Limb (tissue), 2 donors: ENCODE measurements around the gene TBC1D16.
"Not testable (repeated sequence)": the region's sequence is repeated elsewhere in the genome, so short reads cannot be mapped to it uniquely, and the experiment has no call there.

Experiments used
- DNase-seq, 2 donors: peaks; one replicate each; pipeline ENCODE4 v3.0.0-alpha.2; 2016; ENCODE audit errors: extremely low spot score in 2 of 2

TBC1D16 gene

DNA sequence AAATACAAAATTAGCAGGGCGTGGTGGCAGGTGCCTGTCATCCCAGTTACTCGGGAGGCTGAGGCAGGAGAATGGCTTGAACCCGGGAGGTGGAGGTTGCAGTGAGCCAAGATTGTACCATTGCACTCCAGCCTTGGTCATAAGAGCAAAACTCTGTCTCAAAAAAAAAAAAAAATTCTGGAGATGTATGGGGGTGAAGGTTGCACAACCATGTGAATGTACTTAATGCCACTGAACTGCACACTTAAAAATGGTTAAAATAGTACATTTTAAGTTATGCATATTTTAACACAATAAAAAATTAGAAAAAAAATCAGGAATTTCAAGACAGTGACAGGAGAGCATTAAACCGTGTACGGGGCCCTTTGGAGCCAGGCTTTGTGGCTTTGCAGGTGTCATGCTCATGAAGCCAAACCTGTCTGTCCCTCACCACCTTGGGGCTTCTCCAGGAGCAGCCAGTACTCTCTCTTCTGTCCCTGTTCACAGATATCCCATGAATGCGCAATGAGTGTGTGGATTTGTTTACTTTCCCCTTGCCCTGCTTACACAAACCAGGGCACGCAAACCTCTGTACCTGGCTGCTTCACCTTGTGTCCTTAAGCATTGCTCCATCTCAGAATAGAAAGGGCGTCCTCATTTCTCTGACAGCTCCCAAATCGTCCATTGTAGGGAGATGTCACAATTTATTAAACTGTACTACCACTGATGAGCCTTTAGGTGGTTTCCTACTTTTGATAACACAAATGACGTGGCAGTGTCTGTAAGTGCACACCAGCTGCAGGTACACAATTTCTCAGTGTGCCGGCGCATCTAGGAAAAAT is 138.2 kb downstream of the TBC1D16 start:
- DNase-seq, result no peak

DNA sequence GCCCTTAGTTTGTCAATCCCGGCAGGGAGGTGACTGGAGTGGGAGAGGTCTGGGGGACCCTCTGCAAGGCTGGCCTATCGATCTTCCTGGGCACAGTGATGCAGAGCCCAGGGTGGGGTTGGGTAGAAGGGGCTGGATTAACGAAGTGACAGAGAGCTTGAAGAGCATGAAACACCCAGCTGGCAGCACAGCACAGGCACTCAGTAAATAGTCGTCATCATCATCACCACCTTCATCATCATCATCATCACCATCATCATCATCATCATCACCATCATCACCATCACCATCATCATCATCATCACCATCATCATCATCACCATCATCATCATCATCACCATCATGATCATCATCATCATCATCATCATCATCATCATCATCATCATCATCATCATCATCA is 142.2 kb downstream of the TBC1D16 start:
- not testable (repeated sequence) for DNase-seq

DNA sequence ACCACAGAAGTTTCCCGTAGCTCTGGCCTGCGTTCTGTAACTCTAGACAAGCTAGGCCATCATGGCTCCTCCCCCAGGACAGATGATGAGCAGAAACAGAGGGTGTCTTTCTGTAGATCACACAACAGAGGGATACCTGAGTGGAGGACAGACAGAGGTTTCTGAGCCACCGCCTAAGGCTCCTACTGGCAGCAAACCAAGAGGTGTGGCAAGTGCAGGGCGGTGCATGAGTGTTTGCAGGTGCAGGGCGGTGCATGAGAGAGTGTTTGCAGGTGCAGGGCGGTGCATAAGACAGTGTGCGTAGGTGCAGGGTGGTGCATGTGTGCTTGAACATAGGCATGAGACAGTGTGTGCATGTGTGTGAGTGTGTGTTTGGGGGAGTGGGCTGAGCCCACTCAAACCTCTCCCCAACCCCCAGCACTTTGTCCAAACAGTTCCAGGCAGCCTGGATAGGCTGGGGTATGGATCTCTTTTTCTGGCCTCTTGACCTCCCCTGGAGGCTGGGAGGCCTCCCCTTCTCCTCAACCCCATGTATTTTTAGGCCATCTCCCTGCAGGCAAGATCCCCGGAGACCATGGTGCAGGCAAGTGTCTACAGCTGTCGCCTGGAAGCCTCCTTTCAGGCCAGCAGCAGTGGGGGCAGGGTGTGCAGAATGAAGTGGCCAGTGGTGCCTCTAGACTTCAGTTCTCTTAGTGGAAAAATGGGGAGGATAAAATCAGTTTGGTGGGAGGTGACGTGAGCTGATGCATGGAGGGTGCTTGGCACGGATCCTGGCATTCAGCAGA is 143.0 kb downstream of the TBC1D16 start:
- DNase-seq, result no peak

DNA sequence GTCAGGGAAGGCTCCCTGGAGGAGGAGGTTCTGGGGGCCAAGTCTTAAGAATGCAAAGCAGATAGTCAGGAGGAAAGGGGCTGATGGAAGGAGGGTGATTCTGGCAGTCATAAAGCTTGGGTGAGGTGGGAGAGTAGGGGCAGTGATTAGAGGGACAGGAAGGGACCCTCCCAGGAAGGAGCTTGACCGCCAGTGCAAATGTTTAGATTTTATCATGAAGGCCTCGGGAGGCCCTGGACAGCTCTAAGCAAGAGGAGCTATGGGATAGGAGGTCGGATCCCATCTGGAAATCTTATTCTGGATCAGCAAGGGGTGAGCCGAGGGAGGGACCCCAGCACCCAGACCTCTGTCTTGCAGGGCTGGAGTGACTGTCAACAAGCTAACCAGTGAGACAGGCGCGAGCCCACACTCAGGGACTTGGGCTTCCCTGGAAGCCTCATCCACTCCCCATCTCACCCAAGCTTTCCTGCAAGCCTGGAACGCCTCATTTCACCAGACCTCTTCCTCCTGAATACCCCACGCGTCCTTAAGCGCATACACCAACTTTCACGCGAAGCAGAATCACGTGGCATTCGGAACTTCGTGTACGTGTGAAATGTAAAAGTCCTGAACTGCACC is 144.4 kb downstream of the TBC1D16 start:
- no peak for DNase-seq

DNA sequence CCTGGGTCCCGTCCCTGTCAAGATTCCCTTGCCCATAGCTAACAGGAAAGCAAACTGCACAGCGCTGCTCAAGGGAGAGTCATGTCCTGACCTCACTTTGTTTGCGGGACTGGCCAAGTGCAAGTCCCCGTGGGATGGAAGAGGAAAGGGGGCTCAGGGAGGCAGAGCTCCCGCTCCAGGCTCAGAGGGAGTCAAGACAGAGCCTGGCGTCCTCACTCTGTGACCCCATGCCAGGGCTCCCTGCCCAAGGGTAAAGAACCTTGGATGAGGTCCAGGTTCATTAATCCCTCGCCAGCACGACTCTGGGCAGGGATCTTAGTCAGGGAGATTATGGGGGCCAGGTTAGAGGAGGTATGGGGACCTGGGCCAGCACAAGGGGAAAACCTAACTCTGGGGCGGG is 145.0 kb downstream of the TBC1D16 start:
- DNase-seq, result no peak

DNA sequence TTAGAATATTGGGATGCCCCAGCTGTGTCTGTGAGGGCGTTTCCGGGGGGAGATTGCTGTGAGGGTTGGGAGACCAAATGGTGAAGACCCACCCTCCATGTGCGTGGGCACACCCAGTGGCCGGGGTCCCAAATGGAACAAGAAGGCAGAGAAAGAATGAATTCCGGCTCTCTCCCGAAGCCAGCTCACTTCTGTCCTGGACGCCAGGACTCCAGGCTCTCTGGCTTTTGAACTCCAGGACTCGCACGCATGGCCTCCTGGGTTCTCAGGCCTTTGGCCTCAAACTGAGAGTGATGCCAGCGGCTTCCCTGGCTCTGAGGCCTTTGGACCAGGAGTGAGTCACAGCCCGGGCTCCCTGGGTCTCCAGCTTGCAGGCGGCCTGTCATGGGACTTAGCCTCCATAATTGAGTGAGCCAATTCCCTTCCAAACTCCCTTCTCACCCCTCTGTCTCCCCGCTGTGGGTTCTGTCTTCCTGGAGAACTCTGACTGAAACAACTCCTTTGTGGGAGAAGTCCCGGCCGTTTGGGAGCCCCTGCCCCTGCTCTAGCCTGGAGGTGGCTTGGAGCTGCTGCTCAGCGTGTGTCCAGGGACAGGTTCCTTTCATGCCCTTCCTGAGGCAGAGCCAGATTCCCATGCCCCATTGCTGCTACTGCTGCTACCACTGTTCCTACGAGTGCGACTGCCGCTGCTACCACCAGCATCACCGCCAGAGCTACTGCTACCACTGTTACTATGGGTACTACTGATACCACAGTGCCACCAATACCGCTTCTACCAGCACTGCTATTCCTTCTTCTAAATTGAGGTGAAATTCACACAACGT is 146.6 kb downstream of the TBC1D16 start:
- no peak for DNase-seq

DNA sequence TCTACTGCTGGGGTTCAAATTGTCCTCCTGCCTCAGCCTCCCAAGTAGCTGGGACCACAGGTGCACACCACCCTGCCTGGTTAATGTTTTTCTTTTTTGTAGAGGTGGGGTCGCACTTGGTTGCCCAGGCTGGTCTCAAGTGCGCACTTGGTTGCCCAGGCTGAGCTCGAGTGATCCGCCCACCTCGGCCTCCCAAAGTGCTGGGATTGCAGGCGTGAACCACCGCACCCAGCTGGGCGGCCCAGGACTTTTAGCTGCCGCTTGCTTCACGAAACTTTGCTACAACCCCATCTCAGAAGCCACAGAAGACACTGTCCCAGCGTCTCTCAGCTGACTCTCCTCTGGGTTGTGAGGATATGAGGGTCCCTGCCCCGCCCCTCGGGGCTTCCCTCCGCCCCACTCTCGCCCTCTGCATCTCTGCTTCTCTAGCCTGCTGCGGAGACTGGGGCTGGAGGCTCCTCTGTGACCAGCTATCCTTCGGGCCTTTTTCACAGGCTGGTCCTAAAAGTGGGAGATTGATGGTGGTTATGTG is 147.6 kb downstream of the TBC1D16 start:
- DNase-seq, result no peak

DNA sequence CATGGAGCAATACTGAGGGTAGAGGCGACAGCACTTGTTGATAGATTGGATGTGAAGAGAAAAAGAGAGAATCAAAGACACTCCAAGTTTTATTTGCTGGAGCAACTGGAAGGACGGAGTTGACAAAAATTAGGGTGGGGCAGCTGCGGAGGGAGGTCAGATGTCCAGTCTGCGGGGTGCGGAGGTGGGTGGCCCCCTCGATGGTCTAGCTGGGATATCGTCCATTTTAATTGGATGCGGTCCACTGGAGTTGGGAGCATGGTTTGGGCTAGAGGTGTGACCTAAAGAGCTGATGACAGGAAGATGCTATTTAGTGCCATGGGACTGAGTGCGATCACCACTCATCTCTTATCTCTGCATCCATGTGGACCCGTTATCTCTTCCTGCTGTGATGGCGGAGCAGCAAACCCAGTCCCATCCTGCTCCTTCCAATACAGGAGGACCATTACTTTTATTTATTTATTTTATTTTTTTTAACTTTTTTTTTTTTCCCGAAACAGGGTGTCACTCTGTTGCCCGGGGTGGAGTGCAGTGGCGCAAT is 148.2 kb downstream of the TBC1D16 start:
- no peak for DNase-seq

DNA sequence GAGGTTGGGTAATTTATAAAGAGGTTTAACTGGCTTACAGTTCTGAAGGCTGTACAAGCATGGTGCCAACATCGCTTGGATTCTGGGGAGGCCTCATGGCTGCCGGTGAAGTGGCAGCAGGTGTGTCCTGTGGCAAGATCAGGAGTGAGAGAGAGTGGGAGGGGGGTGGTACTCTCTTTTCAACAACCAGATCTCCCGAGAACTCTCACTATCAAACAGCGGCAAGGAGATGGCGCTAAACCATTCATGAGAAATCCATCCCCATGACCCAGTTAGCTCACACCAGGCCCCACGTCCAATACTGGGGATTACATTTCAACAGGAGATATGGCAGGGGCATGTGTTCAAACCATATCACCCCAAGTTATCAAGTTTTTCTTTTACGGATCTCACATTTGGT is 152.5 kb downstream of the TBC1D16 start:
- DNase-seq, result no peak
